Heart right ventricle (tissue), 16 donors: ENCODE data around the gene ZMYM5. TPM values are rescaled to one million over a fixed set of nuclear protein-coding genes. Genes with fewer than 3 reads are reported as not detected.
"Not testable (repeated sequence)": the region's sequence is repeated elsewhere in the genome, so short reads cannot be mapped to it uniquely, and the experiment has no call there.

ENCODE experiments used
- ATAC-seq, 8 donors: fragments of 200-7000 bp; cut with Tn5 transposase; one replicate each; pipeline ENCODE4 v1.9.1; 2020; ENCODE audit warnings: mild to moderate bottlenecking in 8 of 8, moderate library complexity in 8 of 8, moderate number of reproducible peaks in 1 of 8
- DNase-seq, 2 donors: peaks; one replicate each; pipeline ENCODE4 v3.0.0-alpha.2; 2020
- H3K27ac ChIP-seq, 10 donors: fragments of 200-600 bp; sonication (generic) in 2 of 10; one replicate each; pipeline versions ENCODE4 v1.5.0 to v1.8.0; 2020 to 2022; ENCODE audit warnings: mild to moderate bottlenecking in 3 of 10
- H3K27me3 ChIP-seq, 7 donors: fragments of 200-600 bp; one replicate each; pipeline ENCODE4 v1.8.0; 2021 to 2022; ENCODE audit warnings: mild to moderate bottlenecking in 2 of 7
- H3K36me3 ChIP-seq, 9 donors: fragments of 200-600 bp; sonication (generic) in 1 of 9; one replicate each; pipeline versions ENCODE4 v1.5.0 to v1.8.0; 2020 to 2022; ENCODE audit warnings: mild to moderate bottlenecking in 2 of 9
- H3K4me1 ChIP-seq, 9 donors: fragments of 200-600 bp; sonication (generic) in 1 of 9; one replicate each; pipeline versions ENCODE4 v1.5.0 to v1.8.0; 2020 to 2022; ENCODE audit warnings: mild to moderate bottlenecking in 4 of 9
- H3K4me3 ChIP-seq, 10 donors: fragments of 200-600 bp; sonication (generic) in 2 of 10; one replicate each; pipeline versions ENCODE4 v1.5.0 to v1.8.0; 2020 to 2022; ENCODE audit warnings: mild to moderate bottlenecking in 7 of 10, moderate library complexity in 2 of 10
- H3K9me3 ChIP-seq, 11 donors: fragments of 200-600 bp in 10 of 11; sonication (generic) in 2 of 11; one replicate each; pipeline versions ENCODE4 v1.5.0 to v1.8.0; 2013 to 2022; ENCODE audit warnings: mild to moderate bottlenecking in 2 of 11, control low read depth in 1 of 11, moderate library complexity in 1 of 11
- WGBS, 2 donors: extraction: QIAGEN DNeasy Blood & Tissue Kit; methylation state at CpG; one replicate each; pipeline ENCODE4 v1.1.7; 2013; ENCODE audit warnings: inconsistent platforms in 1 of 2; 5-methylcytosine and 5-hydroxymethylcytosine counted together
- intact Hi-C, 10 donors: fragments of 100-400 bp; cut with DNase I; formaldehyde crosslinking; loops; one replicate each; pipeline versions ENCODE4 v1.11.1 to v1.14.2; 2022
- polyA plus RNA-seq, 2 donors: library from polyadenylated mRNA; stranded (reverse); fragments of 200-250 nt; gene quantifications; one replicate each; pipeline ENCODE4 v1.2.3, GENCODE V29; 2013
- total RNA-seq, 10 donors: library from RNA; stranded (reverse); fragmentation: NEBNext Ultra II Directional in 3 of 10; extraction: Animal tissue kit (Norgen Biotek cat#: 25700) in 3 of 10; gene quantifications; one replicate each; pipeline versions ENCODE4 v1.2.1 to v1.2.4, GENCODE V29; 2021 to 2023
- TF ChIP-seq, protein P1 (sequence below), 9 donors: fragments of 200-600 bp; sonication (generic) in 2 of 9; IDR thresholded peaks; one replicate each; pipeline versions ENCODE4 v1.5.0 to v1.8.0; 2021 to 2022; ENCODE audit warnings: antibody characterized with exemption in 9 of 9, mild to moderate bottlenecking in 5 of 9, moderate library complexity in 1 of 9
- donor health status: Arrhythmogenic right ventricular cardiomyopathy.
- donor health status: ischemic (EF 13 %, LVEDD 7.1; RV severe dilation, severe dysfunction).
- donor health status: healthy with polysubstance abuse.
- donor health status: DM: no; HTN: yes; CAD: no.
- donor health status: DM: no; HTN: no; CAD: no.
- donor health status: ischemic (EF 25% LVEDD 6.9; RV normal size, moderate dysfunction).
- donor health status: ischemic (EF 25% LVEDD 5.7; RV mildly dilated, moderate dysfunction).
- donor health status: healthy.
- donor health status: DM: yes; HTN: yes; CAD: no.
- donor health status: Ischemic cardiomyopathy.
- donor health status: ischemic (EF 35%, LVEDD 5.7; RV mildly dilated, moderate dysfunction).
- donor health status: nonischemic (EF 11% LVEDD 7.7; RV severe dilation, severe dysfunction).
- donor health status: DM: yes; HTN: yes; CAD: no.
- donor health status: PGD.
- donor health status: ischemic (EF 29% LVEDD 5.4; RV normal size, mild dysfunction).
- donor health status: nonischemic (EF 23%, LVEDD 6.1; RV moderate dilation, normal function).

ZMYM5 gene
- total and polyA plus RNA-seq, 12 donors: 4.2 to 9.3 (median 7.7) TPM

DNA sequence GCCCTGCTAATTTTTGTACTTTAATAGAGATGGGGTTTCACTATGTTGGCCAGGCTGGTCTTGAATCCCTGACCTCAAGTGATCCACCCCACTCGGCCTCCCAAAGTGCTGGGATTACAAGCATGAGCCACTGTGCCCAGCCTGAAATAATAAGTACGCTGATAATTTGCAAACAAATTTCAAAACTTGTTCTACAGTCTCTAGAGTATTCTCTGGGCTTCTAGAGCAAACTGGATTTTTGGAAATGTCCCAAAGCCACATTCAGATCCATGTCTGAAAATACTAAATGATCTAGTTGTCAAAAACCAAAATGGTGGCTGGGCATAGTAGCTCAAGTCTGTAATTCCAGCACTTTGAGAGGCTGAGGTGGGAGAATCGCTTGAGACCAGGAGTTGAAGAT lies 40.8 kb downstream of the ZMYM5 start:
- DNase-seq (no peak), ATAC-seq (no peak)
- TF ChIP-seq, protein P1, sequence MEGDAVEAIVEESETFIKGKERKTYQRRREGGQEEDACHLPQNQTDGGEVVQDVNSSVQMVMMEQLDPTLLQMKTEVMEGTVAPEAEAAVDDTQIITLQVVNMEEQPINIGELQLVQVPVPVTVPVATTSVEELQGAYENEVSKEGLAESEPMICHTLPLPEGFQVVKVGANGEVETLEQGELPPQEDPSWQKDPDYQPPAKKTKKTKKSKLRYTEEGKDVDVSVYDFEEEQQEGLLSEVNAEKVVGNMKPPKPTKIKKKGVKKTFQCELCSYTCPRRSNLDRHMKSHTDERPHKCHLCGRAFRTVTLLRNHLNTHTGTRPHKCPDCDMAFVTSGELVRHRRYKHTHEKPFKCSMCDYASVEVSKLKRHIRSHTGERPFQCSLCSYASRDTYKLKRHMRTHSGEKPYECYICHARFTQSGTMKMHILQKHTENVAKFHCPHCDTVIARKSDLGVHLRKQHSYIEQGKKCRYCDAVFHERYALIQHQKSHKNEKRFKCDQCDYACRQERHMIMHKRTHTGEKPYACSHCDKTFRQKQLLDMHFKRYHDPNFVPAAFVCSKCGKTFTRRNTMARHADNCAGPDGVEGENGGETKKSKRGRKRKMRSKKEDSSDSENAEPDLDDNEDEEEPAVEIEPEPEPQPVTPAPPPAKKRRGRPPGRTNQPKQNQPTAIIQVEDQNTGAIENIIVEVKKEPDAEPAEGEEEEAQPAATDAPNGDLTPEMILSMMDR (IDR thresholded peaks at IDR 0.05): no peak
- no peak overlapping the region for H3K27ac ChIP-seq
- intact Hi-C loops: no loop called here
- WGBS, 2 donors: 83% methylated on average over 3 of the region's 3 CpGs
- peaks cover 0 to 91% (median 20%) of the 10 kb centered on the region in 9 donors for H3K36me3 ChIP-seq
- no peak overlapping the region for H3K4me3 ChIP-seq
- no peaks in the 10 kb centered on the region for H3K27me3 ChIP-seq
- no peaks in the 10 kb centered on the region for H3K9me3 ChIP-seq
- H3K4me1 ChIP-seq: peaks cover 0 to 4% (median 0%) of the 10 kb centered on the region in 9 donors

DNA sequence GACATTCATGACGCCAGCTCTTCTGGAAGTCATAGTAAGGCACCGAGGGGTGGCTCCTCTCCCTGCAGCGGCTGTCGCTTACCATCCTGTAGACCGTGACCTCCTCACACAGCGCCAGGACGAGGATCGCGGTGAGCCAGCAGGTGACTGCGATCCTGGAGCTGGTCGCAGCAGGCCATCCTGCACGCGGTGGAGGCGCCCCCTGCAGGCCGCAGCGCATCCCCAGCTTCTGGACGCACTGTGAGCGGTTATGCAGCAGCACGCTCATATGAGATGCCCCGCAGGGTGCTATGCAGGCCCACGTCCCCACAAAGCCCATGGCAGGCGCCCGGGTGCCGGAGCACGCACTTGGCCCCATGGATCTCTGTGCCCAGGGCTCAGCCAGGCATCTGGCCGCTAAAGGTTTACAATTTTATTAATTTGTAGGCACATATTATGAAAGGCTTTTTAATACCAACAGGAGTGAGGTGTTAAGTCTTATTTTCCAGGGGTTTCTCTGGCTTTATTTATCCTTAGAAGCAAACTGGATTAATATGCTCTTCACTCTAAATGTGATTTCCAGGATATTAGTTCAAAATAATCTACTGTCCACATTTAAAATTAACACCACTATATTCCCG lies 45.1 kb downstream of the ZMYM5 start:
- WGBS, 2 donors: 67 to 74% methylated on average over 27 of the region's 27 CpGs
- TF ChIP-seq, protein P1 (IDR thresholded peaks at IDR 0.05): peak in 7 of 9 donors; percentile 26 to 57 (median 41)
- H3K4me1 ChIP-seq: peaks cover 0 to 4% (median 0%) of the 10 kb centered on the region in 9 donors
- no peaks in the 10 kb centered on the region for H3K27me3 ChIP-seq
- peak in 1 of 2 donors; percentile 32 for DNase-seq
- H3K36me3 ChIP-seq: peaks cover 0 to 73% (median 17%) of the 10 kb centered on the region in 9 donors
- peak in 6 of 8 donors; percentile 23 to 70 (median 34) for ATAC-seq
- no peaks in the 10 kb centered on the region for H3K9me3 ChIP-seq
- H3K27ac ChIP-seq: no peak overlapping the region
- intact Hi-C loops: no loop called here
- no peak overlapping the region for H3K4me3 ChIP-seq

DNA sequence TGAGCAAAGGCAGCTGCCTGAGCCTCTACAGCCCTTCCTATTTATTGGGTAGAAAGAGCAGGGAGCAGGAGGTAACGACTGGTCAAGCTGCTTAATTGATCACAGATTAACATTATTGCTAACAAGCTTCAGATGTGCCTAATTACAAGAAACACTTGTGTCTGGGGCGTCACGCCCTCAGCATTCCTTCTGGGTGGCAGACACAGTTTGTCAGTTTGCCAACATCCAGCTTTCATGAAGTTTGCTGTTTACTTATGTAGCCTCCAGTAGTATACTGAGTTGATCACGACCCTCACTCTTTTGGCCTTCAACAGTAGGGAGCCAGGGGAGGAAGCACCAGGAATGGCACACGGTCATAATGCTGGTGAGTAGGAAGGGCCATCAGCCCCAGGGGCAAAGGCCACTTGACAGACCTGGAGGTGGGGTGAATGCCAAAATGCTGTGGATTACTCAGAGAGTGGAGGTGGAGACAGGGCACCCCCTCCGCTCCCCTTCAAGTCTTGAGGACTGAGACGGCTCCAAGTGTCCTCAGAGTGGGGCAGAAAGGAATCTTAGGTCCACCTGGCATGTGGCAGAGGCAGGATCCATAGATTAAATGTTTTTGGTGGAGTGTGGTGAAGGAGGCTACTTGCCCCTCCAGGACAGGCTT lies 45.8 kb downstream of the ZMYM5 start:
- H3K9me3 ChIP-seq: no peaks in the 10 kb centered on the region
- 92 to 95% methylated on average over 7 of the region's 7 CpGs for whole genome bisulfite sequencing, 2 donors
- H3K27me3 ChIP-seq: no peaks in the 10 kb centered on the region
- DNase-seq (no peak), ATAC-seq (peak in 1 of 8 donors; percentile 39)
- H3K4me3 ChIP-seq: no peak overlapping the region
- peaks cover 0 to 3% (median 0%) of the 10 kb centered on the region in 9 donors for H3K4me1 ChIP-seq
- H3K27ac ChIP-seq: no peak overlapping the region
- peaks cover 0 to 67% (median 17%) of the 10 kb centered on the region in 9 donors for H3K36me3 ChIP-seq
- TF ChIP-seq, protein P1 (IDR thresholded peaks at IDR 0.05): no peak
- intact Hi-C loops: no loop called here

DNA sequence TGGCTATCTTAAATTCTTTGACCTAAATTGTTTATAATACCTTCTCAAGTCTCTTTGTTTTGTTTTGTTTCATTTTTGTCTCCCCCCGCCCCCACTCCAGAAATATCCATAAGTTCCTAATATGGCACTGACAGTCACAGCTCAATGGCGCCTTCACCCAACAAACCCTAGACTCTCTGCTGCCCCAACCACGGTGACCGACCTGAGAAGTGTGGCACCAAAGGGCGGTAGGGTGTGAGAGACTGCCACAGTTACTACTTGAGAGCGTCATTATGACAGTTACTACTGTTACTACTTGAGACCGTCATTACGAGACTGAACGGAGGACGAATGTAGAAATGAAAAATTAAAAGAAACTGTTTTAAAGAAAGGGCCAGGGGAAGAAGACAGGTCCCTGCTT lies 46.3 kb downstream of the ZMYM5 start:
- no peaks in the 10 kb centered on the region for H3K27me3 ChIP-seq
- no peak overlapping the region for H3K27ac ChIP-seq
- no peak overlapping the region for H3K4me3 ChIP-seq
- 92 to 97% methylated on average over 10 of the region's 10 CpGs for WGBS, 2 donors
- no peak for DNase-seq
- ATAC-seq: no peak
- TF ChIP-seq, protein P1 (IDR thresholded peaks at IDR 0.05): no peak
- H3K36me3 ChIP-seq: peaks cover 0 to 64% (median 17%) of the 10 kb centered on the region in 9 donors
- H3K9me3 ChIP-seq: no peaks in the 10 kb centered on the region
- intact Hi-C loops: no loop called here
- no peaks in the 10 kb centered on the region for H3K4me1 ChIP-seq

DNA sequence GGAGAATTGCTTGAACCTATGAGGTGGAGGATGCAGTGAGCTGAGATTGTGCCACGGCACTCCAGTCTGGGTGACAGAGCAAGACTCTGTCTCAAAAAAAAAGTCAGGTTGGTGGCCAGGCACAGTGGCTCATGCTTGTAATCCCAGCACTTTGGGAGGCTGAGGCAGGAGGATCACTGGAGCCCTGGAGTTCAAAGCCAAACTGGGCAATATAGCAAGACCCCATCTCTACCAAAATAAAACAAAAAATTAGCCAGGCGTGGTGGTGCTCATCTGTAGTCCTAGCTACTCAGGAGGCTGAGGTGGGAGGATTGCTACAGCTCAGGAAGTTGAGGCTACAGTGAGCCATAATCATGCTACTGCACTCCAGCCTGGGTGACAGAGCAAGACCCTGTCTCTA lies 47.6 kb downstream of the ZMYM5 start:
- peaks cover 0 to 51% (median 16%) of the 10 kb centered on the region in 9 donors for H3K36me3 ChIP-seq
- H3K4me1 ChIP-seq, ATAC-seq, H3K27me3 ChIP-seq, H3K27ac ChIP-seq, intact Hi-C loops, H3K9me3 ChIP-seq, H3K4me3 ChIP-seq, DNase-seq: not testable (repeated sequence)
- 95 to 98% methylated on average over 2 of the region's 2 CpGs for WGBS, 2 donors
